K562 (cell line): ENCODE data around the gene NLRP6. TPM values are rescaled to one million over a fixed set of nuclear protein-coding genes. Genes with fewer than 3 reads are reported as not detected.
A peak's percentile ranks its signal among the peaks of the same experiment; 100 is the strongest.

ENCODE experiments used
- ATAC-seq: fragments of 200-7000 bp; cut with Tn5 transposase; 3 replicates; pipeline ENCODE4 v1.9.1; 2020; ENCODE audit warnings: moderate library complexity
- BruUV-seq: library from RNA; stranded (reverse); fragments of 400-500 nt; replicated peaks from 2 replicates; lab custom pipeline; 2021; lab: Mats Ljungman, UMichigan
- CTCF ChIA-PET: fragments of 300-600 bp; formaldehyde crosslinking; extraction: SDS; loops from one replicate; lab custom pipeline; 2021; ENCODE audit warnings: low intra/inter-chr PET ratio; lab: Yijun Ruan, JAX
- POLR2A ChIA-PET: fragments of 300-600, 350-650 bp; sonication (Branson Sonifier 250); formaldehyde crosslinking; extraction: SDS; loops from one replicate; lab custom pipeline; 2021; ENCODE audit warnings: antibody characterized with exemption, inconsistent platforms; lab: Yijun Ruan, JAX
- DNase-seq, 4 experiments: peaks; one replicate each; pipeline versions ENCODE4 v3.0.0 to v3.0.0-alpha.2; 2011 to 2018; ENCODE audit warnings: low spot score in 3 of 4, mixed read lengths in 3 of 4; ENCODE audit errors: extremely low read depth in 1 of 4
- FAIRE-seq: peaks from 2 replicates; lab custom pipeline; 2011; peaks lifted over from hg19 to GRCh38; lab: Jason Lieb, UNC
- H2AFZ ChIP-seq: 2 replicates; pipeline ENCODE4 v1.6.0; 2011; ENCODE audit warnings: low read depth, low read length, control low read depth, inconsistent platforms
- H3K27ac ChIP-seq: fragments of 200-600 bp; 3 replicates; pipeline ENCODE4 v1.8.0; 2011; ENCODE audit warnings: low read depth, mild to moderate bottlenecking, control low read depth, inconsistent platforms, low read length, moderate library complexity, mixed read lengths; ENCODE audit errors: extremely low read depth
- H3K27me3 ChIP-seq, 2 experiments: fragments of 300-600 bp in 1 of 2; 2 replicates in 1 of 2; 3 replicates in 1 of 2; pipeline versions ENCODE4 v1.6.0 to v1.8.0; 2011; ENCODE audit warnings: inconsistent platforms in 2 of 2, low read length in 2 of 2, mild to moderate bottlenecking in 1 of 2, mixed read lengths in 1 of 2, moderate library complexity in 1 of 2; ENCODE audit not compliant: control insufficient read depth in 2 of 2, insufficient read depth in 2 of 2
- H3K36me3 ChIP-seq: fragments of 300-600 bp; 3 replicates; pipeline ENCODE4 v1.8.0; 2011; ENCODE audit warnings: mild to moderate bottlenecking, low read length, inconsistent platforms; ENCODE audit not compliant: control insufficient read depth, insufficient read depth
- H3K4me1 ChIP-seq, 2 experiments: fragments of 200-600 bp in 1 of 2; replicated peaks in 1 of 2; 2 replicates in 1 of 2; 3 replicates in 1 of 2; pipeline versions ENCODE4 v1.5.1 to v1.8.0; 2011; ENCODE audit warnings: inconsistent platforms in 2 of 2, low read length in 2 of 2, mild to moderate bottlenecking in 1 of 2, mixed read lengths in 1 of 2, moderate library complexity in 1 of 2; ENCODE audit not compliant: control insufficient read depth in 2 of 2, insufficient read depth in 2 of 2
- H3K4me2 ChIP-seq: 2 replicates; pipeline ENCODE4 v1.6.1; 2011; ENCODE audit warnings: low read length, control low read depth, inconsistent platforms, mixed read lengths; ENCODE audit not compliant: insufficient read depth
- H3K4me3 ChIP-seq: fragments of 200-600 bp; sonication (generic), shearing (Covaris generic); 2 replicates; pipeline ENCODE4 v1.5.1; 2016; ENCODE audit warnings: control low read depth, inconsistent platforms
- H3K79me2 ChIP-seq: fragments of 200-600 bp; 3 replicates; pipeline ENCODE4 v1.8.0; 2011; ENCODE audit warnings: low read length, inconsistent platforms; ENCODE audit not compliant: control insufficient read depth, insufficient read depth
- H3K9ac ChIP-seq, 2 experiments: 2 replicates each; pipeline versions ENCODE4 v1.6.0 to v1.6.1; 2011; ENCODE audit warnings: low read depth in 2 of 2, low read length in 2 of 2, control low read depth in 1 of 2, inconsistent platforms in 1 of 2, mild to moderate bottlenecking in 1 of 2, mixed read lengths in 1 of 2; ENCODE audit not compliant: insufficient read depth in 1 of 2
- H3K9me1 ChIP-seq: one replicate; pipeline ENCODE4 v1.6.0; 2011; ENCODE audit warnings: inconsistent platforms, mild to moderate bottlenecking, low read length, moderate library complexity; ENCODE audit not compliant: control insufficient read depth, insufficient read depth
- H3K9me3 ChIP-seq: replicated peaks from 2 replicates; pipeline ENCODE4 v1.5.1; 2011; ENCODE audit warnings: low read depth, low read length, inconsistent platforms; ENCODE audit not compliant: control insufficient read depth, insufficient read depth
- H4K20me1 ChIP-seq: replicated peaks from 2 replicates; pipeline ENCODE4 v1.6.1; 2011; ENCODE audit warnings: low read length, inconsistent platforms, mixed read lengths; ENCODE audit not compliant: control insufficient read depth, insufficient read depth
- BHLHE40 ChIP-seq: IDR thresholded peaks from 2 replicates; pipeline ENCODE4 v1.6.1; 2011; ENCODE audit warnings: low read length, improper control_type of control experiment
- CHD2 ChIP-seq: IDR thresholded peaks from 2 replicates; pipeline ENCODE4 v1.6.1; 2011; ENCODE audit warnings: low read depth, low read length
- HCFC1 ChIP-seq: IDR thresholded peaks from 2 replicates; pipeline ENCODE4 v1.6.1; 2012; ENCODE audit warnings: low read depth, low read length, improper control_type of control experiment
- TEAD1 ChIP-seq, 2 experiments: fragments of 450-650 bp in 1 of 2; sonication (generic) in 1 of 2; formaldehyde crosslinking; IDR thresholded peaks; 2 replicates each; pipeline versions ENCODE4 v1.4.0 to v1.8.0; 2020 to 2022; ENCODE audit warnings: mild to moderate bottlenecking in 2 of 2, missing genetic modification reagents in 1 of 2
- WGBS: fragments of 100-300 bp; shearing (Covaris generic); methylation state at CpG from one replicate; pipeline ENCODE4 v1.1.6; 2016; ENCODE audit warnings: low coverage, mixed read lengths; ENCODE audit not compliant: insufficient coverage; ENCODE audit errors: missing lambda C conversion rate; 5-methylcytosine and 5-hydroxymethylcytosine counted together
- in situ Hi-C: fragments of 300-500 bp; cut with MboI; formaldehyde crosslinking; loops from 4 replicates; pipeline ENCODE4 v1.15.0; 2018; ENCODE audit warnings: inconsistent platforms, mixed read lengths
- intact Hi-C: fragments of 100-400 bp; cut with micrococcal nuclease; formaldehyde crosslinking; loops from 2 replicates; pipeline ENCODE4 v1.14.2; 2022
- polyA plus RNA-seq, 8 experiments: library from polyadenylated mRNA; depleted of rRNA in 4 of 8; stranded (reverse) in 5 of 8; unstranded in 3 of 8; fragments of >200 nt; fragmentation: Nextera tagmentation in 2 of 8; fragmentation: Illumina TruSeq in 1 of 8; extraction: Ambion mirVana in 2 of 8; extraction: Trizol in 1 of 8; gene quantifications; 2 replicates each; pipeline versions ENCODE4 v1.2.1 to v1.2.3, GENCODE V29; 2011 to 2014; ENCODE audit warnings: inconsistent platforms in 1 of 8, missing spikeins in 1 of 8
- total RNA-seq, 7 experiments: library from RNA; depleted of rRNA in 6 of 7; stranded (reverse); fragments of >200 nt in 6 of 7; fragmentation: Illumina TruSeq in 2 of 7; extraction: Trizol in 2 of 7; gene quantifications; 2 replicates each; pipeline versions ENCODE4 v1.2.1 to v1.2.3, GENCODE V29; 2011 to 2021; ENCODE audit warnings: low replicate concordance in 1 of 7

NLRP6 gene
- total and polyA plus RNA-seq, 9 of the 15 experiments (the other 6 are each of a cell fraction or from before 2014, with no cell fraction given), result 0.03 to 0.18 (median 0.15) TPM; not detected in 5

- H3K9me3 ChIP-seq, result no peaks in the 10 kb centered on the region; the same call in 1 of the 2 replicates
- peak overlapping the region in 1 of 2 experiments; percentile 75; a peak in 1 of 4 replicates for H3K9ac ChIP-seq
- POLR2A ChIA-PET, result interaction anchor here (1.0 kb wide), 2 partner anchors 11 to 73 kb away, joined by 3 read pairs; no protein-coding TSS in a partner anchor
- H2AFZ ChIP-seq, result no peak overlapping the region
- FAIRE-seq, result no peak
- H3K36me3 ChIP-seq, result peaks cover 3% of the 10 kb centered on the region; the same call in 1 of the 3 replicates
- no peak for DNase-seq
- no TSS peak for BruUV-seq
- H3K9me1 ChIP-seq, result no peaks in the 10 kb centered on the region
- H4K20me1 ChIP-seq, result no peaks in the 10 kb centered on the region
- 61% methylated on average over 4 of the region's 4 CpGs for WGBS
- H3K4me1 ChIP-seq, result peaks cover 20 to 66% of the 10 kb centered on the region in 2 experiments
- intact Hi-C loops, result no loop called here
- ATAC-seq, result no peak
- H3K4me3 ChIP-seq, result no peak overlapping the region
- in situ Hi-C loops, result no loop called here
- TF ChIP-seq CHD2, result no peak
- TF ChIP-seq HCFC1, result no peak
- peaks cover 3% of the 10 kb centered on the region; the same call in 2 of the 3 replicates for H3K79me2 ChIP-seq
- CTCF ChIA-PET, result no interaction called here
- H3K27ac ChIP-seq, result no peak overlapping the region
- no peaks in the 10 kb centered on the region for H3K27me3 ChIP-seq
- no peak overlapping the region for H3K4me2 ChIP-seq
Measured at GRCh38 chr11:282171-282570, 4.0 kb downstream of the NLRP6 start.

GRCh38 chr11:282630-283360 lies 4.6 kb downstream of the NLRP6 start:
- no TSS peak for BruUV-seq
- Histone ChIP-seq H3K27ac (0 out of 3 replicates have a peak overlapping the region, but pooled peaks have one; percentile 36), H3K9me1 (no peaks in the 10 kb centered on the region), H3K79me2 (peaks cover 9% of the 10 kb centered on the region), H3K27me3 (no peaks in the 10 kb centered on the region), H3K4me3 (no peak overlapping the region), H2AFZ (no peak overlapping the region), H3K36me3 (peaks cover 3% of the 10 kb centered on the region; the same call in 1 of the 3 replicates), H3K9me3 (no peaks in the 10 kb centered on the region; the same call in 1 of the 2 replicates), H4K20me1 (no peaks in the 10 kb centered on the region), H3K9ac (peak overlapping the region in 1 of 2 experiments; percentile 75; a peak in 2 of 4 replicates), H3K4me1 (peaks cover 19 to 71% of the 10 kb centered on the region in 2 experiments), H3K4me2 (no peak overlapping the region)
- whole genome bisulfite sequencing, result 54% methylated on average over 11 of the region's 13 CpGs
- POLR2A ChIA-PET, result interaction anchor here (1.0 to 1.4 kb wide), 5 partner anchors 10 to 76 kb away, joined by 3 to 5 read pairs (median 3); partner anchors contain the start of genes BET1L and RIC8A
- in situ Hi-C loops, result no loop called here
- CTCF ChIA-PET, result no interaction called here
- no peak for FAIRE-seq
- intact Hi-C loops, result no loop called here
- ATAC-seq, result no peak
- DNase-seq, result no peak
- TF ChIP-seq TEAD1 (CRISPR knock-in tag; IDR thresholded peaks at IDR 0.05), result no peak
- TF ChIP-seq BHLHE40, result peak; percentile 45; the same call in 1 of the 2 replicates
